GM18508 (cell line): ENCODE data around the gene SLC35B4.

ENCODE experiments used
- ATAC-seq: cut with Tn5 transposase; IDR thresholded peaks from one replicate; pipeline ENCODE4 v1.9.1; 2021; ENCODE audit warnings: moderate number of reproducible peaks; ENCODE audit not compliant: insufficient read depth, unreplicated experiment

The SLC35B4 gene

GRCh38 chr7:134333943-134334342 lies 17.2 kb upstream of the SLC35B4 start:
- ATAC-seq: no peak

- ATAC-seq: no peak
Observed at GRCh38 chr7:134332892-134333291, 16.2 kb upstream of the SLC35B4 start.

GRCh38 chr7:134331393-134331792 lies 14.7 kb upstream of the SLC35B4 start:
- no peak for ATAC-seq

- no peak for ATAC-seq
Observed at GRCh38 chr7:134330974-134331373, 14.2 kb upstream of the SLC35B4 start.

GRCh38 chr7:134329614-134330346 lies 13.1 kb upstream of the SLC35B4 start:
- ATAC-seq: no peak

GRCh38 chr7:134328900-134329299 lies 12.2 kb upstream of the SLC35B4 start:
- no peak for ATAC-seq

- ATAC-seq: no peak
Observed at GRCh38 chr7:134327896-134328295, 11.2 kb upstream of the SLC35B4 start.

- ATAC-seq: no peak
Observed at GRCh38 chr7:134324107-134324506, 7.4 kb upstream of the SLC35B4 start.

GRCh38 chr7:134320201-134320600 lies 3.5 kb upstream of the SLC35B4 start:
- ATAC-seq: no peak

GRCh38 chr7:134318443-134318842 lies 1.7 kb upstream of the SLC35B4 start:
- ATAC-seq: no peak

- no peak for ATAC-seq
Observed at GRCh38 chr7:134317434-134317833, 704 bp upstream of the SLC35B4 start.

GRCh38 chr7:134315679-134316538 lies 821 bp downstream of the SLC35B4 start:
- no peak for ATAC-seq

- ATAC-seq: no peak
Observed at GRCh38 chr7:134313543-134313942, 3.2 kb downstream of the SLC35B4 start.

GRCh38 chr7:134312717-134313116 lies 4.0 kb downstream of the SLC35B4 start:
- ATAC-seq: no peak

GRCh38 chr7:134311807-134312206 lies 4.9 kb downstream of the SLC35B4 start:
- no peak for ATAC-seq

- ATAC-seq: no peak
Observed at GRCh38 chr7:134308548-134308947, 8.2 kb downstream of the SLC35B4 start.

GRCh38 chr7:134307320-134307719 lies 9.4 kb downstream of the SLC35B4 start:
- no peak for ATAC-seq

- ATAC-seq: no peak
Observed at GRCh38 chr7:134302120-134302519, 14.6 kb downstream of the SLC35B4 start.

GRCh38 chr7:134301592-134301991 lies 15.1 kb downstream of the SLC35B4 start:
- no peak for ATAC-seq

GRCh38 chr7:134300988-134301387 lies 15.7 kb downstream of the SLC35B4 start:
- ATAC-seq: no peak

- no peak for ATAC-seq
Observed at GRCh38 chr7:134298902-134299683, 17.6 kb downstream of the SLC35B4 start.
